Measurements from ENCODE around the gene HIPK4. TPM values are rescaled to one million over a fixed set of nuclear protein-coding genes. Genes with fewer than 3 reads are reported as not detected.
A peak's percentile ranks its signal among the peaks of the same experiment; 100 is the strongest.

Gene HIPK4
- total RNA-seq, 1 donor from 2014 or later = 0.64 TPM

DNA sequence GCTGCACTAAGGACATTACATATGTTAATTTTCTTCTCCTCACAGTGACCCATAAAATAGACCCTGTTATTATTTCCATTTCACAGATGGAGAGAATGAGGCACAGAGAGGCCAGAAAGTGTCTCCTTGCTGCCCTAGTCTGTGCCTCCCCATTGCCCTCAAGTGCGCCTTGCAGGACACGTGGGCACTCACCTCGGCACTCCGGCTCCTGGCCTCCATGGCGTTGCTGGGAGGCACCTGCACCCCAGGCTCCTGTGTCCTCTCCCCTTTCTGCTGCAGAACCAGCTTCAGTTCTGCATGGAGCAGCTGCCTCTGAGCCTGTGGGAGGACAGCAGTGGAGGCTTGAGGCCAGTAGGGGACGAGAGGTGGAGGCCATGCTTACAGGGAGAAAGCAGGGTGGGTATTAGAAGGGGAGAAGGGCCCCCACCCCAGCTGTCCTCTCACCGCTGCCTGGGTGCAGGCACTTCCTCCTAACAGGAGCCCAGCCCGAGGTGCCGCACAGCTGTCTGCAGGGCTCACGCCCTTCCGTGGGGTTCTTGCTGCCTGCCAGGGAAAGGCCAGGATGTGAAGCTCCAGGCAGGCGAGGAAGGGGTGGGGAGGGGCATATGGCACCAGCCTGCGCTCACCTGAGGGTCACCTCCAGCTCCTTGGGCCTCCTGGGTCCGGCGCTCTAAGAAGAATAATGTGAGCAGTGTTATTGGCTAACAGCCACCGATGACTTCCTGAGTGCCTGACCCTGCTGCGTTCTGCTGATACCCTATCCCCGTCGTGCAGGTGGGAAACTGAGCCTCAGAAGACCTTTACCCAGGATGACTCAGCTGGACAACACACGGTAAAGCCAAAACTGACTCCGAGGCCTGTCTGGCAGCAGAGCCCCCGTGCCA lies 18.0 kb upstream of the HIPK4 start:
- no peak for DNase-seq
- peaks cover 4% of the 10 kb centered on the region for H3K4me1 ChIP-seq
- H3K27me3 ChIP-seq = no peaks in the 10 kb centered on the region
- ATAC-seq = no peak
- intact Hi-C loops (cut with DNase I) = no loop called here
- no peak overlapping the region for H3K4me3 ChIP-seq
- TF ChIP-seq, protein P1, sequence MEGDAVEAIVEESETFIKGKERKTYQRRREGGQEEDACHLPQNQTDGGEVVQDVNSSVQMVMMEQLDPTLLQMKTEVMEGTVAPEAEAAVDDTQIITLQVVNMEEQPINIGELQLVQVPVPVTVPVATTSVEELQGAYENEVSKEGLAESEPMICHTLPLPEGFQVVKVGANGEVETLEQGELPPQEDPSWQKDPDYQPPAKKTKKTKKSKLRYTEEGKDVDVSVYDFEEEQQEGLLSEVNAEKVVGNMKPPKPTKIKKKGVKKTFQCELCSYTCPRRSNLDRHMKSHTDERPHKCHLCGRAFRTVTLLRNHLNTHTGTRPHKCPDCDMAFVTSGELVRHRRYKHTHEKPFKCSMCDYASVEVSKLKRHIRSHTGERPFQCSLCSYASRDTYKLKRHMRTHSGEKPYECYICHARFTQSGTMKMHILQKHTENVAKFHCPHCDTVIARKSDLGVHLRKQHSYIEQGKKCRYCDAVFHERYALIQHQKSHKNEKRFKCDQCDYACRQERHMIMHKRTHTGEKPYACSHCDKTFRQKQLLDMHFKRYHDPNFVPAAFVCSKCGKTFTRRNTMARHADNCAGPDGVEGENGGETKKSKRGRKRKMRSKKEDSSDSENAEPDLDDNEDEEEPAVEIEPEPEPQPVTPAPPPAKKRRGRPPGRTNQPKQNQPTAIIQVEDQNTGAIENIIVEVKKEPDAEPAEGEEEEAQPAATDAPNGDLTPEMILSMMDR (IDR thresholded peaks at IDR 0.05) = no peak
- no peaks in the 10 kb centered on the region for H3K9me3 ChIP-seq
- H3K27ac ChIP-seq = no peak overlapping the region
- no peaks in the 10 kb centered on the region for H3K36me3 ChIP-seq

DNA sequence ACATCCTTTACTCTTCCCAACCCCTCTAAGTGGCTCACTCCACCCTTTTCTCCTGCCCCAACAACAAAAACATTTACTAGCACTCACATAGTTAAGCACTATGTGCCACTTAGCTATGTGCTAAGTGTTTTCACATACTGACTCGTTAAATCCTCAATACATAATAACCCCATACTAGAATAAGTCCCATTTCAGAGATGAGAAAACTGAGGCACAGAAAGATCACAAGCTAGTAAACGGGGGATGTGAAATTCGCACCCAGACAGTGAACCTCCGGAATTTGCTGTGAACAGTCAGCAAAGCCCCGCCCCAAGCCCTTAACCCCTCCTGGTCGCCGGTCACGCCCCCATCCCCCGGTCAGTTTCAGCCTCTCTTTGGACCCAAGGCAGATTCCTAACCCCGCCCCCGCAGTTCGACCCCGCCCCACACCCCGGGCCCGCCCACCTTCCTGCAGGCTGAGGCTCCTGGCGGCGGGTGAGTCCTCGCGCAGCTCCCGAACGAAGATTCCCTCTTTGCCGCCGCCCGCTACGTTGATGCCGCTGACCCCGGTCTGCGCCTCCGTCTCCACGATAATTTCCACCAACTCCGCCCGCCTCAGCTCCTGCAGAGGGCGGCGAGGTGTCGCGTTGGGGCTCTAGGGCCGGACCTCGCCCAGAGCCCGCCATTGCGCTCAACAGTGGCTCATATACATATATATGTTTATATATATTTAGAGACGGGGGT lies 13.4 kb upstream of the HIPK4 start:
- no peaks in the 10 kb centered on the region for H3K36me3 ChIP-seq
- no peaks in the 10 kb centered on the region for H3K27me3 ChIP-seq
- peak; percentile 96 for DNase-seq
- TF ChIP-seq, protein P1 (IDR thresholded peaks at IDR 0.05) = no peak
- ATAC-seq = peak; percentile 93
- H3K27ac ChIP-seq = peak overlapping the region; percentile 75
- peak overlapping the region; percentile 77 for H3K4me3 ChIP-seq
- peaks cover 7% of the 10 kb centered on the region for H3K4me1 ChIP-seq
- intact Hi-C loops (cut with DNase I) = no loop called here
- H3K9me3 ChIP-seq = no peaks in the 10 kb centered on the region

DNA sequence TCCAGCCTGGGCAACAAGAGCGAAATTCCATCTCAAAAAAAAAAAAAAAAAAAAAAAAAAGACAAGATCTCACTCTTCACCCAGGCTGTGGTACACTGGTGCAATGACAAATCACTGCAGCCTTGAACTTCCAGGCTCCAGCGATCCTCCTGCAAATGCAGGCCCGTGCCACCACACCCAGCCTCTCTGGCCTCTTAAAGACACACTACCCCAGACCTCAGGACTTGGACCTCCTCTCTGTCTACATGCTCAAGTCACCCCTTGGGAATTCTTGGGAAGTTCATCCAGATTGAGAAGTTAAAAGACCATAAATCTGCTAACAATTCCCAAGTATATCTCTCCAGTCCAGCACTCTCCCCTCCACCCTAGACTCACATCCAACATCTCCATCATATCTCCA lies 10.6 kb upstream of the HIPK4 start:
- Histone ChIP-seq H3K9me3 (no peaks in the 10 kb centered on the region), H3K27me3 (no peaks in the 10 kb centered on the region), H3K27ac (no peak overlapping the region), H3K36me3 (no peaks in the 10 kb centered on the region), H3K4me1 (peaks cover 9% of the 10 kb centered on the region), H3K4me3 (no peak overlapping the region)
- no peak for DNase-seq
- no peak for ATAC-seq
- intact Hi-C loops (cut with DNase I) = no loop called here
- TF ChIP-seq, protein P1 (IDR thresholded peaks at IDR 0.05) = no peak

DNA sequence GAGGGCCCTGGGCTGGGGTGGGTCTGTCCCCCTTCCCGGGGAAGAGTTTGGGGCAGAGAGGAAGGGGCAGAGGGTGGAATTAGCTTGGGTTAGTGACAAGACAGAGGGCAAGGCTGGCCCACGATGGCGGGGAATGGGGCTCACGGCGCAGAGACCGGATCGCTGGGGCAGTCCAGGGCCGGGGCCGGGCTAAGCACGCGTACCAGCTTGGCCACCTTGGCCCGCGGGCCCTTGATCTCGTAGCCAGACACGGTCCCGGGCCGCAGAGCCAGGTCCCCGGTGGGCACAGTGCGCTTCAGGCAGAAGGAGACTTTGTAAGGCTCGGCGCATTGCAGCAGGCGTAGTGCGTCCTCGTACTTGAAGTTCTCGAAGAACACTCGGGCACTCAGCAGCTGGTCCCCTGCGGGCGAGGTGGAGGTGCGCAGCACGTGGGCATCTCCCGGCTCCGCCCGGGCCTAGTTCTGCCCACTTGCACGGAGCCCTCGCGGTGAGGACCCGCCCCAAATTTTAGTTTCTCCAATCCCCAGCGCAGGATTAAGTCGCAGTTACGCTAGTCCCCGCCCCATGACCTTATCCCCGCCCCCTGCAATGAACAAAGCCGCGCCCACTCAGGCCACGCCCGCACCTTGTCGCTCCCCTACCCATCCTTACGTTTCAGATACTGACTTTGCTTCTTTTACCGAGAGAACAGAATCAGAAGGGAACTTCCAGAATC lies 8.6 kb upstream of the HIPK4 start:
- Histone ChIP-seq H3K27ac (no peak overlapping the region), H3K9me3 (no peaks in the 10 kb centered on the region), H3K4me1 (peaks cover 10% of the 10 kb centered on the region), H3K27me3 (no peaks in the 10 kb centered on the region), H3K36me3 (no peaks in the 10 kb centered on the region), H3K4me3 (no peak overlapping the region)
- peak; percentile 78 for ATAC-seq
- intact Hi-C loops (cut with DNase I) = no loop called here
- DNase-seq = peak; percentile 84
- TF ChIP-seq, protein P1 (IDR thresholded peaks at IDR 0.05) = no peak

DNA sequence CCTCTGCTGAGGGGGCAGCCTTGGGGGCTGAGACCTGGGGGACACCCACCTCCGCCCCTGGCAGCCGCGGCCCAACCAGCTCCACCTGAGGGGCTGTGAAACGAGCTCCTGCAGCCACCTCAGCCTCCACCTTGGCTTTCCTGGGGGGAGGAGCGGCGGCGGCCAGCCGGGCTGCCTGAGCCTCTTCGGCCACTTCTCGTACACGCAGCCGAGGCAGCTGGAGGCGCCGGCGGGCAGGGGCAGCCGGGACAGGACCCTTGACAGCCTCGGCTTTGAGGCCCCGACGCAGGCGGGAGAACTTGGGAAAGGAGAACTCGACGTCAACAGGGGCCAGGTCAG lies 7.6 kb upstream of the HIPK4 start:
- ATAC-seq (no peak), DNase-seq (no peak)
- H3K27me3 ChIP-seq = no peaks in the 10 kb centered on the region
- TF ChIP-seq, protein P1 (IDR thresholded peaks at IDR 0.05) = no peak
- H3K36me3 ChIP-seq = no peaks in the 10 kb centered on the region
- no peaks in the 10 kb centered on the region for H3K9me3 ChIP-seq
- H3K4me3 ChIP-seq = no peak overlapping the region
- peaks cover 10% of the 10 kb centered on the region for H3K4me1 ChIP-seq
- H3K27ac ChIP-seq = no peak overlapping the region
- intact Hi-C loops (cut with DNase I) = no loop called here
